Left ventricle myocardium inferior (tissue), 1 donor: ENCODE measurements around the gene DOCK3. TPM values are rescaled to one million over a fixed set of nuclear protein-coding genes. Genes with fewer than 3 reads are reported as not detected.

Experiments used
- DNase-seq: peaks from one replicate; pipeline ENCODE4 v3.0.0-alpha.2; 2020
- H3K27ac ChIP-seq: fragments of 200-600 bp; replicated peaks from 2 replicates; pipeline ENCODE4 v1.8.0; 2021
- H3K27me3 ChIP-seq: fragments of 200-600 bp; 2 replicates; pipeline ENCODE4 v1.8.0; 2021; ENCODE audit warnings: low read depth
- H3K36me3 ChIP-seq: fragments of 200-600 bp; 2 replicates; pipeline ENCODE4 v1.8.0; 2021
- H3K4me1 ChIP-seq: fragments of 200-600 bp; 2 replicates; pipeline ENCODE4 v1.8.0; 2021
- H3K4me3 ChIP-seq: fragments of 200-600 bp; 2 replicates; pipeline ENCODE4 v1.8.0; 2021; ENCODE audit warnings: mild to moderate bottlenecking, moderate library complexity
- H3K9me3 ChIP-seq: fragments of 200-600 bp; replicated peaks from 2 replicates; pipeline ENCODE4 v1.8.0; 2021
- CTCF ChIP-seq: fragments of 200-600 bp; IDR thresholded peaks from 2 replicates; pipeline ENCODE4 v1.8.0; 2021; ENCODE audit warnings: antibody characterized with exemption, mild to moderate bottlenecking, borderline replicate concordance
- intact Hi-C: fragments of 100-400 bp; cut with micrococcal nuclease; formaldehyde crosslinking; loops from one replicate; pipeline ENCODE4 v1.11.0; 2022
- total RNA-seq: library from RNA; stranded (reverse); fragmentation: NEBNext Ultra II Directional; extraction: Animal tissue kit (Norgen Biotek cat#: 25700); gene quantifications from one replicate; pipeline ENCODE4 v1.2.1, GENCODE V29; 2021
- donor health status: DM: no; HTN: yes; CAD: no; lungs with severe emphysema.

Gene DOCK3
- total RNA-seq, 1 donor from 2014 or later, result 3.9 TPM

GRCh38 chr3:50645378-50645777 is 29.3 kb upstream of the DOCK3 start:
- DNase-seq, result no peak
- H3K9me3 ChIP-seq, result no peaks in the 10 kb centered on the region
- intact Hi-C loops, result no loop called here
- H3K27me3 ChIP-seq, result no peaks in the 10 kb centered on the region
- peaks cover 89% of the 10 kb centered on the region for H3K4me1 ChIP-seq
- no peak overlapping the region for H3K4me3 ChIP-seq
- peak overlapping the region; percentile 90 for H3K27ac ChIP-seq
- H3K36me3 ChIP-seq, result peaks cover 70% of the 10 kb centered on the region
- TF ChIP-seq CTCF, result no peak

GRCh38 chr3:50648313-50648712 is 26.4 kb upstream of the DOCK3 start:
- Histone ChIP-seq H3K27me3 (no peaks in the 10 kb centered on the region), H3K9me3 (no peaks in the 10 kb centered on the region), H3K36me3 (peaks cover 41% of the 10 kb centered on the region), H3K4me3 (no peak overlapping the region), H3K4me1 (peaks cover 89% of the 10 kb centered on the region), H3K27ac (peak overlapping the region; percentile 90)
- DNase-seq, result no peak
- intact Hi-C loops, result no loop called here
- no peak for TF ChIP-seq CTCF

- DNase-seq, result peak; percentile 35
- no peaks in the 10 kb centered on the region for H3K9me3 ChIP-seq
- H3K27me3 ChIP-seq, result no peaks in the 10 kb centered on the region
- intact Hi-C loops, result no loop called here
- H3K4me1 ChIP-seq, result peaks cover 83% of the 10 kb centered on the region
- peaks cover 34% of the 10 kb centered on the region for H3K36me3 ChIP-seq
- TF ChIP-seq CTCF, result no peak
- H3K27ac ChIP-seq, result peak overlapping the region; percentile 90
- H3K4me3 ChIP-seq, result no peak overlapping the region
These were observed 25.8 kb upstream of the DOCK3 start for GRCh38 chr3:50648944-50649343.

- peaks cover 78% of the 10 kb centered on the region for H3K4me1 ChIP-seq
- H3K27me3 ChIP-seq, result no peaks in the 10 kb centered on the region
- peak overlapping the region; percentile 36 for H3K4me3 ChIP-seq
- TF ChIP-seq CTCF, result no peak
- H3K9me3 ChIP-seq, result no peaks in the 10 kb centered on the region
- intact Hi-C loops, result no loop called here
- H3K27ac ChIP-seq, result peak overlapping the region; percentile 90
- peak; percentile 79 for DNase-seq
- peaks cover 33% of the 10 kb centered on the region for H3K36me3 ChIP-seq
These were observed 25.2 kb upstream of the DOCK3 start for GRCh38 chr3:50649451-50649931.

GRCh38 chr3:50650018-50650417 is 24.7 kb upstream of the DOCK3 start:
- peaks cover 33% of the 10 kb centered on the region for H3K36me3 ChIP-seq
- no peaks in the 10 kb centered on the region for H3K9me3 ChIP-seq
- TF ChIP-seq CTCF, result no peak
- intact Hi-C loops, result no loop called here
- DNase-seq, result no peak
- H3K4me3 ChIP-seq, result peak overlapping the region; percentile 36
- peaks cover 72% of the 10 kb centered on the region for H3K4me1 ChIP-seq
- peak overlapping the region; percentile 90 for H3K27ac ChIP-seq
- H3K27me3 ChIP-seq, result no peaks in the 10 kb centered on the region
